Superior temporal gyrus (tissue), 1 donor: Measurements from ENCODE around the gene HOXB1.
"Not testable (repeated sequence)": the region's sequence is repeated elsewhere in the genome, so short reads cannot be mapped to it uniquely, and the experiment has no call there.

ENCODE experiments used
- DNase-seq: peaks from one replicate; pipeline ENCODE4 v3.0.0-alpha.2; 2016; ENCODE audit errors: extremely low spot score

HOXB1 gene

GRCh38 chr17:48543107-48543853 is 12.5 kb upstream of the HOXB1 start:
- no peak for DNase-seq

GRCh38 chr17:48542698-48543106 is 11.9 kb upstream of the HOXB1 start:
- no peak for DNase-seq

- no peak for DNase-seq
Measured at GRCh38 chr17:48542114-48542656, 11.4 kb upstream of the HOXB1 start.

- no peak for DNase-seq
Measured at GRCh38 chr17:48541577-48542113, 10.8 kb upstream of the HOXB1 start.

- DNase-seq, result no peak
Measured at GRCh38 chr17:48541036-48541576, 10.3 kb upstream of the HOXB1 start.

GRCh38 chr17:48540213-48540612 is 9.4 kb upstream of the HOXB1 start:
- DNase-seq, result no peak

GRCh38 chr17:48539177-48539576 is 8.4 kb upstream of the HOXB1 start:
- DNase-seq, result no peak

GRCh38 chr17:48537316-48537715 is 6.5 kb upstream of the HOXB1 start:
- no peak for DNase-seq

GRCh38 chr17:48535793-48536559 is 5.2 kb upstream of the HOXB1 start:
- DNase-seq, result not testable (repeated sequence)

- no peak for DNase-seq
Measured at GRCh38 chr17:48532261-48532660, 1.4 kb upstream of the HOXB1 start.

- DNase-seq, result no peak
Measured at GRCh38 chr17:48530208-48530886, 464 bp downstream of the HOXB1 start.

GRCh38 chr17:48529683-48530009 is 1.2 kb downstream of the HOXB1 start:
- no peak for DNase-seq

GRCh38 chr17:48528936-48529682 is 1.7 kb downstream of the HOXB1 start:
- no peak for DNase-seq

GRCh38 chr17:48528153-48528935 is 2.5 kb downstream of the HOXB1 start:
- DNase-seq, result no peak

- DNase-seq, result no peak
Measured at GRCh38 chr17:48527547-48527932, 3.3 kb downstream of the HOXB1 start.

- DNase-seq, result no peak
Measured at GRCh38 chr17:48526608-48527546, 3.9 kb downstream of the HOXB1 start.

GRCh38 chr17:48523010-48523409 is 7.8 kb downstream of the HOXB1 start:
- DNase-seq, result no peak

- no peak for DNase-seq
Measured at GRCh38 chr17:48522031-48522653, 8.7 kb downstream of the HOXB1 start.

GRCh38 chr17:48520631-48521079 is 10.2 kb downstream of the HOXB1 start:
- DNase-seq, result no peak
